ENCODE measurements around the gene CYP1A1. TPM values are rescaled to one million over a fixed set of nuclear protein-coding genes. Genes with fewer than 3 reads are reported as not detected.

The CYP1A1 gene
- 0.55 TPM for total RNA-seq

GRCh38 chr15:74725225-74725774 lies at the start of gene CYP1A1:
TSS of gene CYP1A1 (minus strand) at chr15:74725528. CDS start at chr15:74723097, 2,431 bp downstream.

GRCh38 chr15:74748322-74748946 lies 23.1 kb upstream of the CYP1A1 start, which contains the start of gene CYP1A2:
TSS of gene CYP1A2 (plus strand) at chr15:74748845. CDS start at chr15:74749739, 894 bp downstream.

GRCh38 chr15:74695597-74696397 lies 29.5 kb downstream of the CYP1A1 start, which contains the start of gene EDC3:
TSS of gene EDC3 (minus strand) at chr15:74696024. CDS start at chr15:74675124, 20,900 bp downstream.

Other genes with a start within 250 kb of the CYP1A1 start
- gene ARID3B, start 184.3 kb downstream of the CYP1A1 start, total RNA-seq = 27.1 TPM
- gene CLK3, start 109.7 kb downstream of the CYP1A1 start, total RNA-seq = 142 TPM
- gene EDC3, start 29.5 kb downstream of the CYP1A1 start, total RNA-seq = 27.1 TPM
- gene CYP1A2, start 23.3 kb upstream of the CYP1A1 start, total RNA-seq = not detected
- gene CSK, start 56.6 kb upstream of the CYP1A1 start, total RNA-seq = 39.9 TPM
- gene LMAN1L, start 87.3 kb upstream of the CYP1A1 start, total RNA-seq = 3.0 TPM
- gene CPLX3, start 101.1 kb upstream of the CYP1A1 start, total RNA-seq = 42.8 TPM
- gene ULK3, start 117.6 kb upstream of the CYP1A1 start, total RNA-seq = 72.3 TPM
- gene SCAMP2, start 147.8 kb upstream of the CYP1A1 start, total RNA-seq = 30.4 TPM
- gene MPI, start 164.5 kb upstream of the CYP1A1 start, total RNA-seq = 106 TPM
- gene FAM219B, start 181.3 kb upstream of the CYP1A1 start, total RNA-seq = 75.3 TPM
- gene COX5A, start 212.5 kb upstream of the CYP1A1 start, total RNA-seq = 56.7 TPM
- gene RPP25, start 231.2 kb upstream of the CYP1A1 start, total RNA-seq = 4.2 TPM